ENCODE data around the gene SUCLA2.

Gene SUCLA2

GRCh38 chr13:48001114-48001881 is at the start of gene SUCLA2:
SUCLA2 (minus strand) TSS chr13:48001273; CDS start chr13:48001269, 4 bp downstream.
- H3K4me3 ChIP-seq (ENCODE audit: low read depth, low read length) = peak within 1 kb of the TSS; percentile 84
- TF ChIP-seq CTCF (IDR thresholded peaks at IDR 0.05; ENCODE audit: control insufficient read depth, extremely low read depth, insufficient read depth) = no peak
- DNase-seq (ENCODE audit: low read depth) = peak; percentile 34

GRCh38 chr13:48050550-48050949 is 49.5 kb upstream of the SUCLA2 start:
- H3K4me3 ChIP-seq (ENCODE audit: low read depth, low read length) = no peak overlapping the region
- DNase-seq (ENCODE audit: low read depth) = no peak
- no peak for TF ChIP-seq CTCF (IDR thresholded peaks at IDR 0.05; ENCODE audit: control insufficient read depth, extremely low read depth, insufficient read depth)

GRCh38 chr13:48043789-48044503 is 42.9 kb upstream of the SUCLA2 start:
- H3K4me3 ChIP-seq (ENCODE audit: low read depth, low read length) = no peak overlapping the region
- TF ChIP-seq CTCF (IDR thresholded peaks at IDR 0.05; ENCODE audit: control insufficient read depth, extremely low read depth, insufficient read depth) = no peak

GRCh38 chr13:48042894-48043293 is 41.8 kb upstream of the SUCLA2 start:
- DNase-seq (ENCODE audit: low read depth) = no peak
- H3K4me3 ChIP-seq (ENCODE audit: low read depth, low read length) = no peak overlapping the region
- TF ChIP-seq CTCF (IDR thresholded peaks at IDR 0.05; ENCODE audit: control insufficient read depth, extremely low read depth, insufficient read depth) = no peak

More at GRCh38 chr13:48043789-48044503, 42.9 kb upstream of the SUCLA2 start:
- DNase-seq (ENCODE audit: low read depth) = no peak

- DNase-seq (ENCODE audit: low read depth) = no peak
- TF ChIP-seq CTCF (IDR thresholded peaks at IDR 0.05; ENCODE audit: control insufficient read depth, extremely low read depth, insufficient read depth) = no peak
- no peak overlapping the region for H3K4me3 ChIP-seq (ENCODE audit: low read depth, low read length)
Observed at GRCh38 chr13:48040896-48041295, 39.8 kb upstream of the SUCLA2 start.

- no peak for DNase-seq (ENCODE audit: low read depth)
- TF ChIP-seq CTCF (IDR thresholded peaks at IDR 0.05; ENCODE audit: control insufficient read depth, extremely low read depth, insufficient read depth) = no peak
- no peak overlapping the region for H3K4me3 ChIP-seq (ENCODE audit: low read depth, low read length)
Observed at GRCh38 chr13:48040049-48040448, 39.0 kb upstream of the SUCLA2 start.

Measured in LNCaP clone FGC (cell line).